ENCODE results near the gene OR6K3. TPM values are rescaled to one million over a fixed set of nuclear protein-coding genes. Genes with fewer than 3 reads are reported as not detected.

OR6K3 gene, protein sequence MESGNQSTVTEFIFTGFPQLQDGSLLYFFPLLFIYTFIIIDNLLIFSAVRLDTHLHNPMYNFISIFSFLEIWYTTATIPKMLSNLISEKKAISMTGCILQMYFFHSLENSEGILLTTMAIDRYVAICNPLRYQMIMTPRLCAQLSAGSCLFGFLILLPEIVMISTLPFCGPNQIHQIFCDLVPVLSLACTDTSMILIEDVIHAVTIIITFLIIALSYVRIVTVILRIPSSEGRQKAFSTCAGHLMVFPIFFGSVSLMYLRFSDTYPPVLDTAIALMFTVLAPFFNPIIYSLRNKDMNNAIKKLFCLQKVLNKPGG
- not detected for total RNA-seq
- polyA plus RNA-seq = not detected

DNA sequence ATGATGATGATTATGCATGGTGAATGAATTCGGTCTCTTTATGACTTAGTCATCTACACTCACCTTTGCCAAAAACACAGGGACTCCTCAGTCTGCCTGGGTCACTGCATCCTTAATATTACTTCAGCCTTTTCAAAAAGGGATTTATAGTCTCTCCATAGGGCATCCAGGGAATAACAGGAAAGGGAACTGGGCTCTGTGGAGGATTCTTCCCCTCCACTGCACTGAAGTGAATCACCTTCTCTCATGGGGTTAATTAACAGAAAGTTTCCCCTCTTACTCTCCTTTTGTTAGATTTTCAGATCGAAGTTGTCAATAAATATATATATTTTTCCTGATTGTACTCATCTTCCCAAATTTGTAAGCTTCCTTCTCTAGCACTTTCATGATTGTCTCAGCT lies at the start of gene OR6K3:
Gene OR6K3, minus strand, starts transcription at position 101 of the 400 bp plus-strand sequence. CDS start 2,605 bp downstream, outside the sequence.
- no peaks in the 10 kb centered on the region for H3K36me3 ChIP-seq (ENCODE audit: insufficient read depth)
- H3K4me3 ChIP-seq (ENCODE audit: low read depth, low read length) = no peak within 1 kb of the TSS
- no peak for DNase-seq (ENCODE audit: extremely low spot score)
- 77% methylated on average over 2 of the region's 2 CpGs for WGBS
- H3K4me1 ChIP-seq (ENCODE audit: insufficient read depth) = no peaks in the 10 kb centered on the region
- H3K27ac ChIP-seq (ENCODE audit: low read depth) = no peak within 1 kb of the TSS

DNA sequence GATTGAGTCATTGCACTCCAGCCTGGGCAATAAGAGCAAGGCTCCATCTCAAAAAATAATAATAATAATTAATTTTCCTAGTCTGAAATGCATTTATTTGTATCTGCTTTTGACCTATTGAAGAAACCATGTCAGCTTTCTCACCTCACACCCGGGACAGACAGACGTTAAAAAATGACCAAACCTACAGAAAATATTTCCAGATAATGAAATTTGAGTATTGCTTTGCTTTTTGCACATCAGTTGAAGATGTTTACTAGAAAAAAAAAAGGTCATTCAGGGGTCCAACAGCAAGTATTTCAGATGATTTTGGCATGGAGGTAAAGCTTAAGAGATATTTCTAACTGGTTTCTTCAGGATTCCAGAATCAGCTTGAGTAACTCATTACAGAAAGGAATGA lies 33.9 kb upstream of the OR6K3 start, which contains the start of gene OR6K6:
Gene OR6K6, plus strand, starts transcription at position 301 of the 400 bp plus-strand sequence. CDS start 168 bp downstream, outside the sequence.
- Histone ChIP-seq H3K4me1 (ENCODE audit: insufficient read depth) (no peaks in the 10 kb centered on the region), H3K36me3 (ENCODE audit: insufficient read depth) (no peaks in the 10 kb centered on the region), H3K27ac (ENCODE audit: low read depth) (no peak within 1 kb of the TSS), H3K4me3 (ENCODE audit: low read depth, low read length) (no peak within 1 kb of the TSS)
- no peak for DNase-seq (ENCODE audit: extremely low spot score)
- 82% methylated on average over 2 of the region's 2 CpGs for WGBS

- no peak for DNase-seq (ENCODE audit: extremely low spot score)
- H3K27ac ChIP-seq (ENCODE audit: low read depth) = no peak overlapping the region
- H3K4me3 ChIP-seq (ENCODE audit: low read depth, low read length) = no peak overlapping the region
- no peaks in the 10 kb centered on the region for H3K4me1 ChIP-seq (ENCODE audit: insufficient read depth)
- WGBS = 90% methylated on average over 9 of the region's 9 CpGs
- H3K36me3 ChIP-seq (ENCODE audit: insufficient read depth) = no peaks in the 10 kb centered on the region
Observed at GRCh38 chr1:158752155-158752712, 31.7 kb upstream of the OR6K3 start.

- Histone ChIP-seq H3K4me3 (ENCODE audit: low read depth, low read length) (no peak overlapping the region), H3K36me3 (ENCODE audit: insufficient read depth) (no peaks in the 10 kb centered on the region), H3K27ac (ENCODE audit: low read depth) (no peak overlapping the region), H3K4me1 (ENCODE audit: insufficient read depth) (no peaks in the 10 kb centered on the region)
- no peak for DNase-seq (ENCODE audit: extremely low spot score)
Observed at GRCh38 chr1:158735848-158736247, 15.3 kb upstream of the OR6K3 start.

- H3K27ac ChIP-seq (ENCODE audit: low read depth) = no peak overlapping the region
- no peak overlapping the region for H3K4me3 ChIP-seq (ENCODE audit: low read depth, low read length)
- no peaks in the 10 kb centered on the region for H3K4me1 ChIP-seq (ENCODE audit: insufficient read depth)
- no peak for DNase-seq (ENCODE audit: extremely low spot score)
- 82% methylated on average over 2 of the region's 2 CpGs for WGBS
- H3K36me3 ChIP-seq (ENCODE audit: insufficient read depth) = no peaks in the 10 kb centered on the region
Observed at GRCh38 chr1:158732524-158732923, 12.0 kb upstream of the OR6K3 start.

GRCh38 chr1:158731707-158732106 lies 11.2 kb upstream of the OR6K3 start:
- Histone ChIP-seq H3K36me3 (ENCODE audit: insufficient read depth) (no peaks in the 10 kb centered on the region), H3K4me1 (ENCODE audit: insufficient read depth) (no peaks in the 10 kb centered on the region), H3K4me3 (ENCODE audit: low read depth, low read length) (no peak overlapping the region), H3K27ac (ENCODE audit: low read depth) (no peak overlapping the region)
- WGBS = 86% methylated on average over 4 of the region's 4 CpGs
- DNase-seq (ENCODE audit: extremely low spot score) = no peak

DNA sequence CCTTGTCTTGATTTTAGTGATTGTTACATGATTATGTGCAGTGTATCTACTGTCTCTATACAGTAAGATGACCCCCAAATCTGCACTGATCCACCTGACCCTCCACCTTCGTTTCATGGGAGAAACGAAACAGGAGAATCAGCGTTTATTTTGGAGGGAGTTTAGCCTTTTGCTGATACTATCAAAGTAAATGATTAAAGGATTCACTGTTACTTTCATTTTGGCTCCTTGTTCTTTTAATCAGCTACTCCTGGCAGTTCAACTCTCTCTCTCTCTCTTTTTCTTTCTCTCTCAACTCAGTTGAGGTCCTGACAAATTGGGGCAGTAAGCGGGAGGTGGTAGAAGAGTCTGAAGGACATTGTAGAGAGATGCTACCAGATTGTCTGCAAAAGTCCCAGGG lies 9.9 kb upstream of the OR6K3 start:
- DNase-seq (ENCODE audit: extremely low spot score) = no peak
- no peaks in the 10 kb centered on the region for H3K4me1 ChIP-seq (ENCODE audit: insufficient read depth)
- H3K36me3 ChIP-seq (ENCODE audit: insufficient read depth) = no peaks in the 10 kb centered on the region
- H3K4me3 ChIP-seq (ENCODE audit: low read depth, low read length) = no peak overlapping the region
- H3K27ac ChIP-seq (ENCODE audit: low read depth) = no peak overlapping the region
- 71% methylated on average over 4 of the region's 4 CpGs for WGBS

DNA sequence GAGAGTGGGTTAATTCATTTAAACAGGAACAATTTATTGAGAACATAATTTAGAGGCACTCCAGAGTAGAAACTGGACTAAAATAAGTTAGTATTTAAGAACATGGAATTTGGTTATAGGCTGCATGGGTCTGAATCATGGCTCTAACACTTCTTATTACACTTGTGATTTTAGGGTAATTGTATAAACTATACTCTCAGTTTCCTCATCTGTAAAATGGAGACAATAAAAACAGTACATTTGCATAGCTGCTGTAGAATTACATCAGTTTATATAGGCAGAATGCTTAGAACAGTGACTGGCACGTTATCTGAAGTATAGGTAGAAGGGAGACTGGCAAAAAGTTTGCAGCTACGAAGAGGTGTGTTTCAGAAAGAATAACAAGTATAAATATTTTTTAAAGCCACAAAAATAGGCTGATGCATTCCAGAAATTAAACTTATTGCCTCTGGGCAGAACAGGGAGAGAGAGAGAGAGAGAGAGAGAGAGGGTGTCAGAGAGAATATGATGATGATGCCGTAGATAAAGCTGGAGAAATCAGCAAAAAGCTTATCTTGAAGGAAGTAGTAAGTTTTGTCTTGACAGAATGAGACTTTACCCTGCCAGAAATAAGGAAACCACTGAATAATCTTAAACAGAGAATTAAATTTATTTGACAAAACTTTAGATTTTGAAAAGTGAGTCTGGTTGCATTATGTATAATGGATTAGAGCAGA lies 8.1 kb upstream of the OR6K3 start:
- Histone ChIP-seq H3K4me3 (ENCODE audit: low read depth, low read length) (no peak overlapping the region), H3K27ac (ENCODE audit: low read depth) (no peak overlapping the region), H3K4me1 (ENCODE audit: insufficient read depth) (no peaks in the 10 kb centered on the region), H3K36me3 (ENCODE audit: insufficient read depth) (no peaks in the 10 kb centered on the region)
- 52% methylated on average over 3 of the region's 3 CpGs for WGBS
- DNase-seq (ENCODE audit: extremely low spot score) = no peak

DNA sequence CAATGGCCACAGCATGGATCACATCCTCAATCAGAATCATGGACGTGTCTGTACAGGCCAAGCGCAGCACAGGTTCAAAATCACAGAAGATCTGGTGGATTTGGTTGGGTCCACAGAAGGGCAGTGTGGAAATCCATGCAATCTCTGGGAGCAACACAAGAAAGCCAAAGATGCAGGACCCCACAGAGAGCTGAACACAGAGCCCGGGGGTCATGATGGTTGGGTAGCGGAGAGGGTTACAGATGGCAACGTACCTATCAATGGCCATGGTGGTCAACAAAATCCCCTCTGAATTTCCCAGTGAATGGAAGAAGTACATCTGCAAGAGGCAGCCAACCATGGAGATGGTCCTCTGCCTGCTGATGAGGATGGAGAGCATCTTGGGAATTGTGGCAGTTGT lies 3.9 kb upstream of the OR6K3 start:
- DNase-seq (ENCODE audit: extremely low spot score) = no peak
- Histone ChIP-seq H3K36me3 (ENCODE audit: insufficient read depth) (no peaks in the 10 kb centered on the region), H3K27ac (ENCODE audit: low read depth) (no peak overlapping the region), H3K4me1 (ENCODE audit: insufficient read depth) (no peaks in the 10 kb centered on the region), H3K4me3 (ENCODE audit: low read depth, low read length) (no peak overlapping the region)
- WGBS = 94% methylated on average over 5 of the region's 5 CpGs

DNA sequence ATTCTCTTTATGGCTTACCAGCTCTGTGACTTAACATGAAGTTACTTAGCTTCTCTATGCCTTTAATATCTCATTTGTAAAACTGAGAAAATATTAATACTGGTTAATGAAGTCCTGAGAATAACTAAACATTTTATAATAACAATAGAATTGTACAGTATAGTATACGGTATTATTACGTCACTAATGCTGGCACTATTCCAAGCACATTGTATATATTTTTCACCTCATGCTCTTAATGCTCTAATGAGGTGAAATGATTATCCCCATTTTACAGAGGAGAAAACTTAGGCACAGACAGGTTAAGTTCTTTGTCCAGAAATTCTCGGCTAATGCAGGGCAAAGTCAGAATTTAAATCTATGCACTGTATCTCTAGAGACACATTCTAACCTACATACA lies 856 bp downstream of the OR6K3 start:
- no peaks in the 10 kb centered on the region for H3K4me1 ChIP-seq (ENCODE audit: insufficient read depth)
- DNase-seq (ENCODE audit: extremely low spot score) = no peak
- 59% methylated on average over 3 of the region's 3 CpGs for WGBS
- no peak overlapping the region for H3K4me3 ChIP-seq (ENCODE audit: low read depth, low read length)
- H3K27ac ChIP-seq (ENCODE audit: low read depth) = no peak overlapping the region
- H3K36me3 ChIP-seq (ENCODE audit: insufficient read depth) = no peaks in the 10 kb centered on the region

- Histone ChIP-seq H3K4me1 (ENCODE audit: insufficient read depth) (no peaks in the 10 kb centered on the region), H3K4me3 (ENCODE audit: low read depth, low read length) (no peak overlapping the region), H3K27ac (ENCODE audit: low read depth) (no peak overlapping the region), H3K36me3 (ENCODE audit: insufficient read depth) (no peaks in the 10 kb centered on the region)
- WGBS = 84% methylated on average over 6 of the region's 6 CpGs
- DNase-seq (ENCODE audit: extremely low spot score) = no peak
Observed at GRCh38 chr1:158717344-158717743, 3.2 kb downstream of the OR6K3 start.

DNA sequence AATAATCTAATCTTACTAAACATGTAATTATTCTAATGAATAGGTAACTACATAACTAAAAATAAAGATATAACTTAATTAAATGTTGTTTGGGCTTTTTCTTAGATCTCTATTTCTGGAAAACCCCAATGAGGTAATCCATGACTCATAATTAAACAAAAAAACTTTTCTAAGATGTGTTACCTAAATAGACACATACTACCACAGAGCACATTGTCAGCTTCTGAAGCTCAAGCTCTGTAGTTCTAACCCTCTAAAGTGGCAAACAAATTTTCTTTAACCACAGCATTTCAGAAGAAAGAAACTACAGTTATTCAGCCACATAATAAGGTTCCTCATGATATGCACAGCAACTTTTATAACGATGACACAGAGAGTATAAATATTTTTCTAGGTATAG lies 4.2 kb downstream of the OR6K3 start:
- DNase-seq (ENCODE audit: extremely low spot score) = no peak
- H3K4me1 ChIP-seq (ENCODE audit: insufficient read depth) = no peaks in the 10 kb centered on the region
- H3K4me3 ChIP-seq (ENCODE audit: low read depth, low read length) = no peak overlapping the region
- 78% methylated on average over 1 of the region's 1 CpG for WGBS
- no peaks in the 10 kb centered on the region for H3K36me3 ChIP-seq (ENCODE audit: insufficient read depth)
- H3K27ac ChIP-seq (ENCODE audit: low read depth) = no peak overlapping the region

DNA sequence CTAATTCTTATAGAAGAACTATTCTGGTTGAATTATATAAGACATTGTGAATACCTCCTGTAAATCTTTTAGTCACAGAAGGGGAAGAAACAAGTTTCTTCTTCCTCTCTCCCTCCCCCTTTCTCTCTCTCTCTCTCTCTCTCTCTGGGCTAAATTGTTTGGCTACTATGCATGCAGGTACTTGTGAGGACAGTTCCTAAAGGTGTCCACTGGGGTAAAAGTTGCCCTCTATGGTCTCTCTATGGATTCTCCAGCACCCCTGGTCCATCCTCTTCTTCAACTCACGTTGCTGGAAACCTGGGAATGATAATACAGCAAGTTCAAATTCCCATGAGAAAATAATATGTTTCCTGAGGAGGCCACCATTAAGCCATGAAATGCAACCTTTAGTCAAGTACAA lies 5.8 kb downstream of the OR6K3 start:
- Histone ChIP-seq H3K27ac (ENCODE audit: low read depth) (no peak overlapping the region), H3K4me3 (ENCODE audit: low read depth, low read length) (no peak overlapping the region), H3K36me3 (ENCODE audit: insufficient read depth) (no peaks in the 10 kb centered on the region), H3K4me1 (ENCODE audit: insufficient read depth) (no peaks in the 10 kb centered on the region)
- WGBS = 49% methylated on average over 1 of the region's 1 CpG
- no peak for DNase-seq (ENCODE audit: extremely low spot score)

GRCh38 chr1:158711098-158711497 lies 9.4 kb downstream of the OR6K3 start:
- no peak overlapping the region for H3K27ac ChIP-seq (ENCODE audit: low read depth)
- 63% methylated on average over 4 of the region's 4 CpGs for WGBS
- no peaks in the 10 kb centered on the region for H3K36me3 ChIP-seq (ENCODE audit: insufficient read depth)
- no peak overlapping the region for H3K4me3 ChIP-seq (ENCODE audit: low read depth, low read length)
- DNase-seq (ENCODE audit: extremely low spot score) = no peak
- H3K4me1 ChIP-seq (ENCODE audit: insufficient read depth) = no peaks in the 10 kb centered on the region
